Neural progenitor cell (in vitro differentiated cells): ENCODE measurements around the gene KIF3B.

ENCODE experiments used
- EZH2 ChIP-seq: fragments of 200-600 bp; sonication (generic); IDR thresholded peaks from 2 replicates; pipeline ENCODE4 v1.6.1; 2017; ENCODE audit warnings: antibody characterized with exemption, mild to moderate bottlenecking, moderate library complexity
- EZH2phosphoT487 ChIP-seq: fragments of 200-600 bp; sonication (generic); IDR thresholded peaks from 2 replicates; pipeline ENCODE4 v1.6.1; 2017; ENCODE audit warnings: antibody characterized with exemption
- TF ChIP-seq, protein P1 (sequence below): fragments of 200-600 bp; sonication (generic); IDR thresholded peaks from 2 replicates; pipeline ENCODE4 v1.5.1; 2017; ENCODE audit warnings: antibody characterized with exemption, mild to moderate bottlenecking

DNA sequence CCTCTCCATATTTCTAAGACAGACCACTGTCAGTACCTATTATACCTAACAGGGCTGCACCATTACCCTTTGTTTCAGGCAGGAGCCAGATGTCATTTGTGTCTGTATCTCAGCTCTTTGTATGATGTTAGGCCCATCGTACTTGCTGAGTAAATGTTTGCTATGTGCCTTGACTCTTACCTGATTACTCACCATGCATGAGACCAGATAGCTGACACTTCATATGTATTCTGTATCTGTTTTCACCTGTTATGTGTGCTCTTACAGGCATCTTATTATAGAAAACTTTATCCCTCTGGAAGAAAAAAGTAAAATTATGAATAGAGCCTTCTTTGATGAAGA lies 49.0 kb downstream of the KIF3B start:
- TF ChIP-seq, protein P1, sequence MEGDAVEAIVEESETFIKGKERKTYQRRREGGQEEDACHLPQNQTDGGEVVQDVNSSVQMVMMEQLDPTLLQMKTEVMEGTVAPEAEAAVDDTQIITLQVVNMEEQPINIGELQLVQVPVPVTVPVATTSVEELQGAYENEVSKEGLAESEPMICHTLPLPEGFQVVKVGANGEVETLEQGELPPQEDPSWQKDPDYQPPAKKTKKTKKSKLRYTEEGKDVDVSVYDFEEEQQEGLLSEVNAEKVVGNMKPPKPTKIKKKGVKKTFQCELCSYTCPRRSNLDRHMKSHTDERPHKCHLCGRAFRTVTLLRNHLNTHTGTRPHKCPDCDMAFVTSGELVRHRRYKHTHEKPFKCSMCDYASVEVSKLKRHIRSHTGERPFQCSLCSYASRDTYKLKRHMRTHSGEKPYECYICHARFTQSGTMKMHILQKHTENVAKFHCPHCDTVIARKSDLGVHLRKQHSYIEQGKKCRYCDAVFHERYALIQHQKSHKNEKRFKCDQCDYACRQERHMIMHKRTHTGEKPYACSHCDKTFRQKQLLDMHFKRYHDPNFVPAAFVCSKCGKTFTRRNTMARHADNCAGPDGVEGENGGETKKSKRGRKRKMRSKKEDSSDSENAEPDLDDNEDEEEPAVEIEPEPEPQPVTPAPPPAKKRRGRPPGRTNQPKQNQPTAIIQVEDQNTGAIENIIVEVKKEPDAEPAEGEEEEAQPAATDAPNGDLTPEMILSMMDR, result no peak
- TF ChIP-seq EZH2phosphoT487 (no peak), EZH2 (no peak)
